Brain microvascular endothelial cell (primary cell): ENCODE data around the gene POP7.
"Not testable (repeated sequence)": the region's sequence is repeated elsewhere in the genome, so short reads cannot be mapped to it uniquely, and the experiment has no call there.

Experiments
- DNase-seq: peaks from one replicate; pipeline ENCODE4 v3.0.0-alpha.2; 2020
- H3K27ac ChIP-seq: fragments of 250-450 bp; sonication (Bioruptor Pico); 2 replicates; pipeline ENCODE4 v1.5.1; 2020; ENCODE audit warnings: mild to moderate bottlenecking, moderate library complexity
- H3K27me3 ChIP-seq: fragments of 250-450 bp; sonication (Bioruptor Pico); replicated peaks from 2 replicates; pipeline ENCODE4 v1.5.1; 2020; ENCODE audit warnings: mild to moderate bottlenecking
- H3K36me3 ChIP-seq: fragments of 250-450 bp; sonication (Bioruptor Pico); replicated peaks from 2 replicates; pipeline ENCODE4 v1.5.1; 2020; ENCODE audit warnings: mild to moderate bottlenecking
- H3K4me3 ChIP-seq: 2 replicates; pipeline ENCODE4 v1.5.1; 2011; ENCODE audit warnings: low read depth, mild to moderate bottlenecking, control low read depth, low read length, moderate library complexity
- CTCF ChIP-seq: IDR thresholded peaks from 2 replicates; pipeline ENCODE4 v1.5.1; 2011; ENCODE audit warnings: low read depth, mild to moderate bottlenecking, moderate library complexity, low read length, control low read depth, inconsistent platforms; ENCODE audit errors: missing control alignments
- in situ Hi-C: cut with HindIII; loops from 2 replicates; pipeline ENCODE4 v1.10.0; 2017; ENCODE audit warnings: low sequenced_read_pairs, low pct_ligation_motif_present

Gene POP7

GRCh38 chr7:100708395-100708794 lies 2.5 kb downstream of the POP7 start:
- no peak for TF ChIP-seq CTCF

GRCh38 chr7:100710452-100710851 lies 4.5 kb downstream of the POP7 start:
- H3K4me3 ChIP-seq: no peak overlapping the region

More at GRCh38 chr7:100708395-100708794, 2.5 kb downstream of the POP7 start:
- no peak for DNase-seq
- Histone ChIP-seq H3K27me3 (no peaks in the 10 kb centered on the region), H3K36me3 (no peaks in the 10 kb centered on the region), H3K4me3 (no peak overlapping the region), H3K27ac (no peak overlapping the region)
- in situ Hi-C loops: loop anchor here (25.0 kb wide), 1 partner anchor 129 kb away; the partner anchor contains the start of gene EPHB4

GRCh38 chr7:100711369-100711768 lies 5.4 kb downstream of the POP7 start:
- H3K27me3 ChIP-seq: no peaks in the 10 kb centered on the region
- no peak overlapping the region for H3K27ac ChIP-seq
- H3K36me3 ChIP-seq: no peaks in the 10 kb centered on the region
- H3K4me3 ChIP-seq: no peak overlapping the region
- in situ Hi-C loops: loop anchor here (25.0 kb wide), 1 partner anchor 126 kb away; the partner anchor contains the start of gene EPHB4
- no peak for DNase-seq
- TF ChIP-seq CTCF: no peak

More at GRCh38 chr7:100710452-100710851, 4.5 kb downstream of the POP7 start:
- TF ChIP-seq CTCF: no peak
- in situ Hi-C loops: loop anchor here (25.0 kb wide), 1 partner anchor 127 kb away; the partner anchor contains the start of gene EPHB4
- no peak for DNase-seq
- Histone ChIP-seq H3K27me3 (no peaks in the 10 kb centered on the region), H3K27ac (no peak overlapping the region), H3K36me3 (no peaks in the 10 kb centered on the region)

GRCh38 chr7:100714725-100715124 lies 8.8 kb downstream of the POP7 start:
- H3K4me3 ChIP-seq: no peak overlapping the region

GRCh38 chr7:100717073-100717472 lies 11.2 kb downstream of the POP7 start:
- H3K27ac ChIP-seq, H3K4me3 ChIP-seq, DNase-seq, H3K36me3 ChIP-seq: not testable (repeated sequence)
- peaks cover 19% of the 10 kb centered on the region for H3K27me3 ChIP-seq
- in situ Hi-C loops: loop anchor here (25.0 kb wide), 1 partner anchor 120 kb away; the partner anchor contains the start of gene EPHB4

More at GRCh38 chr7:100714725-100715124, 8.8 kb downstream of the POP7 start:
- DNase-seq: no peak
- Histone ChIP-seq H3K27ac (no peak overlapping the region), H3K27me3 (peaks cover 3% of the 10 kb centered on the region), H3K36me3 (no peaks in the 10 kb centered on the region)
- in situ Hi-C loops: loop anchor here (25.0 kb wide), 1 partner anchor 123 kb away; the partner anchor contains the start of gene EPHB4
- no peak for TF ChIP-seq CTCF

GRCh38 chr7:100719523-100720278 lies 13.8 kb downstream of the POP7 start:
- no peak overlapping the region for H3K4me3 ChIP-seq
- TF ChIP-seq CTCF: peak; percentile 55
- in situ Hi-C loops: loop anchor here (25.0 kb wide), 1 partner anchor 118 kb away; the partner anchor contains the start of gene EPHB4
- peak; percentile 16 for DNase-seq
- peaks cover 25% of the 10 kb centered on the region for H3K27me3 ChIP-seq
- no peak overlapping the region for H3K27ac ChIP-seq
- no peaks in the 10 kb centered on the region for H3K36me3 ChIP-seq
